H9 (cell line): ENCODE data around the gene KIAA1671. TPM values are rescaled to one million over a fixed set of nuclear protein-coding genes. Genes with fewer than 3 reads are reported as not detected.
A peak's percentile ranks its signal among the peaks of the same experiment; 100 is the strongest.
"Not testable (repeated sequence)": the region's sequence is repeated elsewhere in the genome, so short reads cannot be mapped to it uniquely, and the experiment has no call there.

Source experiments
- DNase-seq: peaks from one replicate; pipeline ENCODE4 v3.0.0-alpha.2; 2017
- H2AFZ ChIP-seq: one replicate; pipeline ENCODE4 v1.6.1; 2013; ENCODE audit warnings: mild to moderate bottlenecking, low read length, control low read depth, moderate library complexity
- H2AK5ac ChIP-seq: 2 replicates; pipeline ENCODE4 v1.6.1; 2013; ENCODE audit warnings: low read length, control low read depth, mixed read lengths; ENCODE audit not compliant: insufficient read length
- H2BK120ac ChIP-seq: one replicate; pipeline ENCODE4 v1.6.1; 2013; ENCODE audit warnings: low read depth, mild to moderate bottlenecking, low read length, control low read depth, inconsistent platforms; ENCODE audit not compliant: poor library complexity, severe bottlenecking
- H2BK12ac ChIP-seq: 2 replicates; pipeline ENCODE4 v1.6.1; 2013; ENCODE audit warnings: low read length, control low read depth, mixed read lengths, low read depth; ENCODE audit not compliant: insufficient read length
- H2BK15ac ChIP-seq: 2 replicates; pipeline ENCODE4 v1.6.1; 2013; ENCODE audit warnings: low read depth, low read length, control low read depth
- H2BK20ac ChIP-seq: one replicate; pipeline ENCODE4 v1.6.1; 2013; ENCODE audit warnings: low read depth, mild to moderate bottlenecking, low read length, control low read depth, inconsistent platforms; ENCODE audit not compliant: poor library complexity, severe bottlenecking
- H2BK5ac ChIP-seq: 2 replicates; pipeline ENCODE4 v1.6.1; 2013; ENCODE audit warnings: low read length, control low read depth, mixed read lengths; ENCODE audit not compliant: insufficient read length
- H3K14ac ChIP-seq: 2 replicates; pipeline ENCODE4 v1.6.1; 2013; ENCODE audit warnings: low read length, control low read depth; ENCODE audit not compliant: insufficient read depth
- H3K18ac ChIP-seq: 2 replicates; pipeline ENCODE4 v1.6.1; 2013; ENCODE audit warnings: low read depth, mild to moderate bottlenecking, mixed read lengths, low read length, control low read depth; ENCODE audit not compliant: insufficient read length
- H3K23ac ChIP-seq: 2 replicates; pipeline ENCODE4 v1.6.1; 2013; ENCODE audit warnings: low read length, control low read depth, mixed read lengths, low read depth; ENCODE audit not compliant: insufficient read length
- H3K23me2 ChIP-seq: 2 replicates; pipeline ENCODE4 v1.6.1; 2013; ENCODE audit warnings: low read depth, mild to moderate bottlenecking, mixed read lengths, low read length, control low read depth; ENCODE audit not compliant: insufficient read length, poor library complexity, severe bottlenecking
- H3K27ac ChIP-seq: 2 replicates; pipeline ENCODE4 v1.5.1; 2013; ENCODE audit warnings: low read length, control low read depth, mixed read lengths, low read depth; ENCODE audit not compliant: insufficient read length
- H3K27me3 ChIP-seq: 2 replicates; pipeline ENCODE4 v1.6.1; 2013; ENCODE audit warnings: low read length, control low read depth, inconsistent platforms; ENCODE audit not compliant: insufficient read depth
- H3K4ac ChIP-seq: 2 replicates; pipeline ENCODE4 v1.6.1; 2013; ENCODE audit warnings: low read depth, mild to moderate bottlenecking, control low read depth, inconsistent platforms, low read length, moderate library complexity
- H3K4me1 ChIP-seq: 2 replicates; pipeline ENCODE4 v1.6.1; 2013; ENCODE audit warnings: low read length, control low read depth, inconsistent platforms; ENCODE audit not compliant: insufficient read depth
- H3K4me2 ChIP-seq: 2 replicates; pipeline ENCODE4 v1.6.1; 2013; ENCODE audit warnings: low read length, control low read depth, mixed read lengths; ENCODE audit not compliant: insufficient read length, insufficient read depth
- H3K56ac ChIP-seq: 2 replicates; pipeline ENCODE4 v1.6.1; 2013; ENCODE audit warnings: low read depth, mild to moderate bottlenecking, mixed read lengths, low read length, control low read depth; ENCODE audit not compliant: insufficient read length
- H3K79me1 ChIP-seq: 2 replicates; pipeline ENCODE4 v1.6.1; 2013; ENCODE audit warnings: low read depth, mild to moderate bottlenecking, moderate library complexity, low read length, control low read depth, inconsistent platforms; ENCODE audit not compliant: insufficient read depth, poor library complexity, severe bottlenecking
- H3K79me2 ChIP-seq: 2 replicates; pipeline ENCODE4 v1.6.1; 2013; ENCODE audit warnings: low read length, control low read depth, inconsistent platforms; ENCODE audit not compliant: insufficient read depth
- H3K9ac ChIP-seq: 2 replicates; pipeline ENCODE4 v1.6.1; 2013; ENCODE audit warnings: low read length, control low read depth, mixed read lengths; ENCODE audit not compliant: insufficient read length; ENCODE audit errors: extremely low read depth
- H3K9me3 ChIP-seq: one replicate; pipeline ENCODE4 v1.6.1; 2013; ENCODE audit warnings: low read depth, low read length, inconsistent platforms; ENCODE audit not compliant: control insufficient read depth
- H3T11ph ChIP-seq: one replicate; pipeline ENCODE4 v1.6.1; 2013; ENCODE audit warnings: mild to moderate bottlenecking, low read length, control low read depth, inconsistent platforms
- H4K20me1 ChIP-seq: one replicate; pipeline ENCODE4 v1.6.1; 2013; ENCODE audit not compliant: control insufficient read depth, insufficient read length, insufficient read depth
- H4K5ac ChIP-seq: 2 replicates; pipeline ENCODE4 v1.6.1; 2013; ENCODE audit warnings: low read depth, mild to moderate bottlenecking, mixed read lengths, low read length, control low read depth; ENCODE audit not compliant: insufficient read length
- H4K8ac ChIP-seq: replicated peaks from 2 replicates; pipeline ENCODE4 v1.6.1; 2013; ENCODE audit warnings: low read length, control low read depth, mixed read lengths, low read depth; ENCODE audit not compliant: insufficient read length
- H4K91ac ChIP-seq: 2 replicates; pipeline ENCODE4 v1.6.1; 2013; ENCODE audit warnings: low read depth, mild to moderate bottlenecking, moderate library complexity, mixed read lengths, low read length, control low read depth; ENCODE audit not compliant: insufficient read length
- H3K27ac Mint-ChIP-seq, 3 experiments: 2 replicates in 2 of 3; 3 replicates in 1 of 3; pipeline ENCODE4 v1.8.0; 2020 to 2021; ENCODE audit warnings: mixed read lengths in 3 of 3, mild to moderate bottlenecking in 1 of 3, moderate library complexity in 1 of 3
- H3K27me3 Mint-ChIP-seq: 2 replicates; pipeline ENCODE4 v1.8.0; 2021; ENCODE audit warnings: low read depth, mild to moderate bottlenecking, moderate library complexity, mixed read lengths
- H3K36me3 Mint-ChIP-seq, 3 experiments: 2 replicates in 2 of 3; 3 replicates in 1 of 3; pipeline ENCODE4 v1.8.0; 2020 to 2021; ENCODE audit warnings: low read depth in 3 of 3, mixed read lengths in 3 of 3; ENCODE audit not compliant: insufficient read depth in 1 of 3
- H3K4me1 Mint-ChIP-seq, 2 experiments: 2 replicates each; pipeline ENCODE4 v1.8.0; 2020; ENCODE audit warnings: mixed read lengths in 2 of 2
- H3K4me3 Mint-ChIP-seq, 2 experiments: 2 replicates in 1 of 2; 3 replicates in 1 of 2; pipeline ENCODE4 v1.8.0; 2020 to 2021; ENCODE audit warnings: mild to moderate bottlenecking in 2 of 2, mixed read lengths in 2 of 2, moderate library complexity in 1 of 2
- H3K9me3 Mint-ChIP-seq, 2 experiments: 2 replicates in 1 of 2; 3 replicates in 1 of 2; pipeline ENCODE4 v1.8.0; 2020; ENCODE audit warnings: mild to moderate bottlenecking in 2 of 2, mixed read lengths in 2 of 2, moderate library complexity in 1 of 2
- WGBS: extraction: QIAGEN DNeasy Blood & Tissue Kit; methylation state at CpG from one replicate; pipeline ENCODE4 v1.1.7; 2013; ENCODE audit warnings: missing lambda C conversion rate, low lambda C conversion rate, mixed read lengths; ENCODE audit not compliant: insufficient read length; ENCODE audit errors: extremely low coverage; 5-methylcytosine and 5-hydroxymethylcytosine counted together
- total RNA-seq: library from RNA; stranded (reverse); gene quantifications from 2 replicates; pipeline ENCODE4 v1.2.1, GENCODE V29; 2021
- TF ChIP-seq, protein P1 (sequence below): fragments of 200-600 bp; sonication (generic); conservative IDR thresholded peaks from 3 replicates; pipeline ENCODE4 v1.8.0; 2021; ENCODE audit warnings: antibody characterized with exemption, mild to moderate bottlenecking

The KIAA1671 gene
- total RNA-seq, 1 experiment from 2014 or later, result 22.6 TPM

DNA sequence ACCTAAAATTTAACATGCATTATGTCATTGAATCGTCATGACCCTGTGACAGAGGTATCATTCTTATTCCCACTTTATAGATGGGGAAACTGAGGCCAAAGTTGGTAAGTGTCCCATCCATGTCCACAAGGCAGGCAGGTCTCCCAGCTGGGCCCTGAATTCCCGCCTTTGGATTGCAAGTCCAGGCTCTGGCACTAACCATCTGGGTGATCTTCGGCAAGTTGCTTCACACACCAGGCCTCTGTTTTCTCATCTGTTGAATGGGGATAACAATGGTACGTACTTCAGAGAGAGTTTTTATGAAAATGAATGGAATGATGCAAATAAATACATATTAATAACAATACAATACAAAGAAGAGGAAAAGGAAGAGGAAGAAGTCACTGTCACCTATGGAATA, 250.6 kb downstream of the KIAA1671 start:
- no peak overlapping the region for H2BK20ac ChIP-seq
- H3K27ac ChIP-seq, result no peak overlapping the region
- no peak overlapping the region for H3K14ac ChIP-seq
- H3K4ac ChIP-seq, result no peak overlapping the region
- H3K27me3 ChIP-seq, result no peaks in the 10 kb centered on the region
- H3K79me2 ChIP-seq, result no peaks in the 10 kb centered on the region
- no peaks in the 10 kb centered on the region for H3K9me3 ChIP-seq
- DNase-seq, result no peak
- no peak overlapping the region for H2AK5ac ChIP-seq
- H2BK120ac ChIP-seq, result no peak overlapping the region
- H3K4me2 ChIP-seq, result no peak overlapping the region
- H3K9ac ChIP-seq, result no peak overlapping the region
- Mint-ChIP-seq H3K36me3 (no peaks in the 10 kb centered on the region), H3K27me3 (no peaks in the 10 kb centered on the region; the same call in 1 of the 2 replicates), H3K4me3 (no peak overlapping the region), H3K4me1 (peaks cover 0 to 5% of the 10 kb centered on the region in 2 experiments; a peak in 1 of 4 replicates), H3K9me3 (no peaks in the 10 kb centered on the region), H3K27ac (no peak overlapping the region)
- H4K8ac ChIP-seq, result no peak overlapping the region
- H3T11ph ChIP-seq, result no peak overlapping the region
- H2BK15ac ChIP-seq, result no peak overlapping the region
- H2BK5ac ChIP-seq, result no peak overlapping the region
- no peak overlapping the region for H2BK12ac ChIP-seq
- no peak overlapping the region for H4K5ac ChIP-seq
- no peak overlapping the region for H2AFZ ChIP-seq
- H3K56ac ChIP-seq, result no peak overlapping the region
- no peaks in the 10 kb centered on the region for H3K23me2 ChIP-seq
- no CpG with 5 or more reads among the region's 4 CpGs for WGBS
- no peak overlapping the region for H3K23ac ChIP-seq
- H3K4me1 ChIP-seq, result no peaks in the 10 kb centered on the region
- no peak overlapping the region for H3K18ac ChIP-seq
- no peak overlapping the region for H4K91ac ChIP-seq
- TF ChIP-seq, protein P1, sequence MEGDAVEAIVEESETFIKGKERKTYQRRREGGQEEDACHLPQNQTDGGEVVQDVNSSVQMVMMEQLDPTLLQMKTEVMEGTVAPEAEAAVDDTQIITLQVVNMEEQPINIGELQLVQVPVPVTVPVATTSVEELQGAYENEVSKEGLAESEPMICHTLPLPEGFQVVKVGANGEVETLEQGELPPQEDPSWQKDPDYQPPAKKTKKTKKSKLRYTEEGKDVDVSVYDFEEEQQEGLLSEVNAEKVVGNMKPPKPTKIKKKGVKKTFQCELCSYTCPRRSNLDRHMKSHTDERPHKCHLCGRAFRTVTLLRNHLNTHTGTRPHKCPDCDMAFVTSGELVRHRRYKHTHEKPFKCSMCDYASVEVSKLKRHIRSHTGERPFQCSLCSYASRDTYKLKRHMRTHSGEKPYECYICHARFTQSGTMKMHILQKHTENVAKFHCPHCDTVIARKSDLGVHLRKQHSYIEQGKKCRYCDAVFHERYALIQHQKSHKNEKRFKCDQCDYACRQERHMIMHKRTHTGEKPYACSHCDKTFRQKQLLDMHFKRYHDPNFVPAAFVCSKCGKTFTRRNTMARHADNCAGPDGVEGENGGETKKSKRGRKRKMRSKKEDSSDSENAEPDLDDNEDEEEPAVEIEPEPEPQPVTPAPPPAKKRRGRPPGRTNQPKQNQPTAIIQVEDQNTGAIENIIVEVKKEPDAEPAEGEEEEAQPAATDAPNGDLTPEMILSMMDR, result no peak
- H3K79me1 ChIP-seq, result no peaks in the 10 kb centered on the region
- no peaks in the 10 kb centered on the region for H4K20me1 ChIP-seq

GRCh38 chr22:25204547-25204946, 252.0 kb downstream of the KIAA1671 start:
- H3K56ac ChIP-seq, H2BK120ac ChIP-seq, H2BK20ac ChIP-seq, H4K20me1 ChIP-seq, H2BK12ac ChIP-seq, H3K4me2 ChIP-seq, H3K36me3 Mint-ChIP-seq, H3K79me1 ChIP-seq, H3K4me3 Mint-ChIP-seq, H3K9me3 ChIP-seq, H3K27ac ChIP-seq, H3K14ac ChIP-seq, H3K23ac ChIP-seq, H3T11ph ChIP-seq, H3K4me1 Mint-ChIP-seq, H4K5ac ChIP-seq, H2AFZ ChIP-seq, DNase-seq, H2BK5ac ChIP-seq, H3K9ac ChIP-seq, H3K27me3 ChIP-seq, H2AK5ac ChIP-seq, H3K27me3 Mint-ChIP-seq, H4K8ac ChIP-seq, H3K79me2 ChIP-seq, H3K9me3 Mint-ChIP-seq, H3K18ac ChIP-seq, H3K23me2 ChIP-seq, H3K4ac ChIP-seq, H4K91ac ChIP-seq, H2BK15ac ChIP-seq, H3K4me1 ChIP-seq: not testable (repeated sequence)
- no CpG with 5 or more reads among the region's 7 CpGs for WGBS
- H3K27ac Mint-ChIP-seq, result peak overlapping the region in 1 of 3 experiments; percentile 26; a peak in 1 of 7 replicates
